ENCODE results near the gene RAP2B.
"Not testable (repeated sequence)": the region's sequence is repeated elsewhere in the genome, so short reads cannot be mapped to it uniquely, and the experiment has no call there.

The RAP2B gene

DNA sequence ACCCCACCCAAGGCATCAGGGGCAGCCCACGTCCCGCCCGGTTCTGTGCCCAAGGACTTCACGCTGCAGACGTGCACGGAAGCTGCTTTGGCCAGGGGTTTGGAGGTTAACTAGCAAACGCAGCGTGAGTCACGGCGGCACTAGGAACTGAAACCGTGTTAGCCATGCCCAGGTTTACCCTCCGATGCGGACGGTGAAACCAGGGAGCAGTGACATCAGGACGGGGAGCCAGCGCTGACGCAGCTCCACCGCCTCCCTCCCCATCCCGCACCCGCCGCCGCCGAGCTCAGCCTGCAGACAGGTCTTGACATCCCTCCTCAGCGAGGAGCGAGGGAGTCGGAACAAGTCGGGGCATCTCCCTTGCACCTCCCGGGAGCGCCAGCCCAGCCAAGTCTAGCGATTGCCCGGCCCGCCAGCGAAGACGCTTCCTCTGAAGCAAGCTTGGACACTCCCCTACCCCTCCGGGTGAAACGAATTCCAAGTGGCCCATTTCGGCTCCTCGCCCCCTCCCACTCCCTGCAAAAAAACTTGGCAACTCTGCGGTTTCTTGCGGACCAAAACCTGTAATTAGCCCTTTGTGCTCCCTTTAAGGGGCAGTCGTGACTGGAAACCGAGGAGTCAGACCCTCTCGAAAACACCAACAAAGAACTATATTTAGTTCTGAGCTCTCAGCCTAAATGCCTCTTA, 1.4 kb upstream of the RAP2B start:
- peak; percentile 90 for DNase-seq

DNA sequence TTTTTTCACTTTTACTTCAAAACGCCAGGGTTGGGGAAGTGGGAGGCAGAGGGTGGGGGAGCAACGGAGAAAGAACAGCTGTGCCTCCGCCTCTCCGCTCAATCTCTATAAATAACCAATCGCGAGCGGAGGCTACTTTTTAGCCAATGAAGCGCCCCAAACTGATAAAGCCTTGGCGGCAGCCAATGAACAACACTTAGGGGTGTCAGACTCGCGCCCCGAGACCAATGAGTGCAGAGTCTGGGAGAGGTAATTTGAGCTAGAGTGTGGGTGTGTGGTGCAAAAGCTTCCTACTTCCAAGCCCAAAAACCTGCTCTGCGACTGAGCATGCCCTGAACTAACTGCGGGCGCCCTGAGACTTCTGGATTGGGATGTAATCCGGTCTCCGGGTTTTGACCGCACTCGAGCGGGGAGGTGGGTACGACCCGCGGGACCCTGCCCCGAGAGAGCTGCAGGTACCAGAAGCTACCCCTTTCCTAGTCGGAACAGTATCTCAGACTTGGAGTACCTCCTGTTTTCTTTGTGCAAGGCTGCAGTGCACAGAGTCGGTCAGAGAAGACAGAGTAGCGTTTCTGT, 800 bp upstream of the RAP2B start:
- DNase-seq = peak; percentile 100

DNA sequence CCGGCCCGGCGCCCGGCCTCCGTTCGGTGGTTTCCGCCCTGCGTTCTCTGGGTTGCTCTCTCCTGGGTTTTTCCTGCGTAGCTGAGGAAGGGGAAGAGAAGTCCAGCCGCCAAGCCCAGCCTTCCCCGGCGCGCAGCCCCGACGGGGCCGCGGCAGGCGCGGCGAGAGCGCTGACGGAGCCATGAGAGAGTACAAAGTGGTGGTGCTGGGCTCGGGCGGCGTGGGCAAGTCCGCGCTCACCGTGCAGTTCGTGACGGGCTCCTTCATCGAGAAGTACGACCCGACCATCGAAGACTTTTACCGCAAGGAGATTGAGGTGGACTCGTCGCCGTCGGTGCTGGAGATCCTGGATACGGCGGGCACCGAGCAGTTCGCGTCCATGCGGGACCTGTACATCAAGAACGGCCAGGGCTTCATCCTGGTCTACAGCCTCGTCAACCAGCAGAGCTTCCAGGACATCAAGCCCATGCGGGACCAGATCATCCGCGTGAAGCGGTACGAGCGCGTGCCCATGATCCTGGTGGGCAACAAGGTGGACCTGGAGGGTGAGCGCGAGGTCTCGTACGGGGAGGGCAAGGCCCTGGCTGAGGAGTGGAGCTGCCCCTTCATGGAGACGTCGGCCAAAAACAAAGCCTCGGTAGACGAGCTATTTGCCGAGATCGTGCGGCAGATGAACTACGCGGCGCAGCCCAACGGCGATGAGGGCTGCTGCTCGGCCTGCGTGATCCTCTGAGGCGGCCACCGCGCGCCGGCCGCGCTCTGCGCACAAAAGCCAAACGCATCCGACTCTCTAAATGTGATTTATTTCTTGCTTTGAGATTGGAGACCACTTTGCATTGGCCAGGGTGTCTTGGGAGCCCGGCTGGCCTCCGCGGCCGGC, 727 bp downstream of the RAP2B start:
- peak; percentile 41 for DNase-seq

DNA sequence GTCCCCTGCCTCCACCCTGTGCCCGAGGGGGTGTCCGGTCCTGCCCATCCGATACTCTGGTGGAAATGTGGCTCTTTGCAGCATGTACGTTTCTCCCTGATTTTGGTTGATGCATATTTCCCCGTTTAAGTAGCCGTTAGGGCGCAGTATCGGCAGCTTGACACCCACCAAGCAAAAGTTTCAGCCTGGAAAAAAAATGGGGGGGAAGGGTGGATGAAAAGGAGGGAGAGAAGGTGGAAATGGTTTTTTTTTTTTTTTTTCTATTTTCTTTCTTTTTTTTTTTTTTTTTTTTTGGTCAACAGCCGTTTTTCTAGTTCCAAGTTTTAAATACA, 1.3 kb downstream of the RAP2B start:
- DNase-seq = peak; percentile 54

DNA sequence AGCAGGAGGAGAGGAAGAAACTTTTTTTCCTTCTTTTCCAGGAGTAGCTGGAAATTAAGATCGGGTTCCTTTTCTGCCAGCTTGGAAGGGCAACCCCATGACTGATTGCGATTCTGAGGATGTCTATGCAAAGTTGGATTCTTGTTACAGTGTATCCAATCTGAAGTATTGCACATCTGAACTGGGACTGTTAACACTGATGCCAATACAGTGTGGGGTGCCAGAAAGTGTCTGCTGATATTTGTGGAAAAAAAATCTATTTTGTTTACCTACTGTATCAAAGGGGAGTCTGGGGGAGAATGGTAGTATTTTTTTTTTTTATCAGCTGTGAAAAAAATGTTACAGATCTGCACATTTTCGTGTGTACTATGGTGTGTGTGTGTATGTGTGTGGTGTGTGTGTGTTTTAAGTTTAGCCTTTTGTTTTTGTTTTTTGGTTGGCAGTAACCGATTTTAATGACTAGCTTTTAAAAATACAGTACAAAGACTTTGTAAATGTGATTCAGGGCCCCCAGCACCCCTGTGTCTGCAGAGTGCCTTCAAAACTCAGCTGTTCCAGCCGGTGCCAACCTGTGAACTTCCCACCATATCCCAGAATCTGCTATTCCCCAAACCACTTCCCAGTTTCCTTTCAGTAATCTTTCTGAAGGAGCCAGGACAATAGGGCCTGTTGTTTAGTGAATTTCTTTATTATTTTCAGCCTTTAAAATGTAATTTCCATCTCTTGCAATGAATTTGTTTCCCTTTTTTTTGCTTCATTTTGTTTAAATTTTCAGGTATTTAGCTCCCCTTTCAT, 1.9 kb downstream of the RAP2B start:
- DNase-seq = peak; percentile 21

DNA sequence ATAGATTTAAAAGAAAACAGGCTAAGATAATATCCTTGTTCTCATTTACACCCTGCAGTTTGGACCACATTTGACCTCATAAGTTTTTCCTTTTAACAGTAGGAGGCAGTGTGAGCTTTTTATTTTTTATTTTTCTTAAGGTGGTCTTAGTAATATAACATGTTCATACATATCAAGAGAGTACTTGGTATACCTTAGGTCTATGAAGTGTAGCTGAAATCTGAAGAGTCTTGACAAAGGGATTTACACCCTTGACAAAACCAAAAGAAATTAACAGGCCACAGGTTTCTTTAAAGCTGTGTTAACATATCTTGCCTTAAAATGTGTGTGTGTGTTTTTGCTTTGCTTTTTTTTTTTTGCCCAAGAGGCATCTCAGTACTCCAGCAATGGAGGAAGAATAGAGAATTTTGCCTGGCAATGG, 3.2 kb downstream of the RAP2B start:
- DNase-seq = peak; percentile 17

DNA sequence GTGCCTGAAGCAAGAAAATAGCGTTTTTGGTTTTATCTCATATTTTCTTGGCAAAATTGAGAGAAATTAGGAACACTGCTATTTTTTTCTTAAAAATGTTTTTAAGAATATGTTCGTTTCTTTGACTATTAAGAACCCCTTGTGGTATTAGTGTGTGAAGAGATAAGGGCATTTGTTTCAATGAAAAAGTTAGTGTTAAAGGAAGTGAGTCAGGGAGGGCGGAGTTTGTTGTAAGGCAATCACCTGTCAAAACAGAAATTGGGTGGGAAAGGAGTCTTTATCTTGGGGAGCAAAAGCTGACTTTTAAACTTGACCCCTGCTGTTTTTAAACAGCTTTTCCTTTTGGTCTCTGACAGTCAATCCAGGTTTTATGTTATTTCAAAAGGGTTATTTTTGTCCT, 4.2 kb downstream of the RAP2B start:
- peak; percentile 34 for DNase-seq

DNA sequence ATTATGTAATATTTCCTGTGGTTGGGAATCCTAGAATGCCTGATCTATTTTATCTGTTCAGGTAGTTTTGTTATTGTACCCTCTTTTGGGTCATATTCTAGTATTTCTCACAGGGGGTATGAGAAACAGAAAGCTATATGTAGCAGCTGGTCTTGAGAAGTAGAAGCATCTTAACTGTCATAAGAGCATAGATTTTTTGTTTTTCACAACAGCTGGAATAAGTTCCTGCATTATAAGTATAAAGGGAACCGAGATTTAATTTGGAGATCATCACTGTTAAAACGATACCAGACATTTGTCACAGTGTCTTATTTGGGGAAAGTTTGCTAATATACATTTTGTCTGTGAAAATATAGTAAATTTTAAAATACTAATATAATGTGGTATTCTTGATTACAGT, 4.8 kb downstream of the RAP2B start:
- no peak for DNase-seq

DNA sequence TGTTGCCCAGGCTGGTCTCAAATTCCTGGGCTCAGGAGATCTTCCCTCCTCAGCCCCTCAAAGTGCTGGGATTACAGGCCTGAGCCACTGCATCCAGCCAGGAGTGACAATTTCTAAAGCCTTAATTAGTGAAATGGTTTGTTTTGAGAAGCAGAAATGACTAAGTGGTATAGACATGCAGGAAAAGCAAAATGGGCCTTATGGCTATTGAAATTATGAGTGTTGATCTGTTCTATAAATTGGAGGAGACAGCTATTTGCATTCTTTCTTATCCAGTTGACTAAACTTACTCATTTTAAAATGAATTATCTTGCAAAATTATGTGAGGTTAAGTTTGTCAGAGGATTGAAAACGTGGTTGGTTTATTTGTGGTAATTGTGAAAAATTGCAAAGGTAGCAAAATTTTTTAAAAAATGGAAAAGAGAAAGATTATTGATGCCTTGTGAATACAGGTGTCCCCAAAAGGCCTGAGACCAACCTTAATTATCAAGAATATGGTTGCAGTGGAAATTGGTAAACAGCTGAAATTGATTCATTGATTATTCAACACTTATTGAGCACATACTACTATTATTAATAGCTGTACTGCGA, 7.9 kb downstream of the RAP2B start:
- DNase-seq = peak; percentile 55

DNA sequence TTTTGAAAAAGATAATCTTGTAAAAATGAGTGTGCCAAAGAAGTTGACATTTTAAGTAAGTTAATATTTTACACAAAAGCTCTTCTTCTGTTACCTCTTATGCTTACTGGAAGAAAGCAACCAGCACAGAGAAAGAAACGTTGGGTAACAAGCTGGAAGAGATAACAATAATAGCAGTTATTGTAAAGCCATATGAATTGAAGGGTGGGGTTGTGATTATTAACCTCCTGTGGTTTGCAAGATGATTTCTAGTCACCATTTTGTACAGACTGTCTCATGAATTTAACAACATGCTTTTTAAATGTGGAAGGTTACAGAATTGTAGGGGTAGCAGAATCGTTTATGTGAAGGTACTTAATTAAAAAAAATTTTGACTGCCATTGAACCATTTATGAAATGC, 9.2 kb downstream of the RAP2B start:
- DNase-seq = no peak

DNA sequence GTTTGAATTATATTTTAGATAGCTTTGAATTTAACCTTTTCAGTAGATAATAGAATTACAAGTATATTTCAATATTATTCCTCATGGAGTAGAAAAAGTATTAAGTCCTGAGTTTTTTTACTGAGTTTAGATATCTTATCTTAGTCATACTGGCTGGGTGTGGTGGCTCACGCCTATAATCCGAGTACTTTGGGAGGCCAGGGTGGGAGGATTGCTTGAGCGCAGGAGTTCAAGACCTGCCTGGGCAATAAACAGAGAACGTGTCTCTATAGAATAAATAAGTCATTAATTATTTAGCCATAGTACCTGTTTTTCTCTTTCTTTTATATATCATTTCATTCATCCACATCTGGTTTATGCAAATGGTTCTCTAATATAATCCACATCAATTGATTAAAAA, 9.9 kb downstream of the RAP2B start:
- no peak for DNase-seq

DNA sequence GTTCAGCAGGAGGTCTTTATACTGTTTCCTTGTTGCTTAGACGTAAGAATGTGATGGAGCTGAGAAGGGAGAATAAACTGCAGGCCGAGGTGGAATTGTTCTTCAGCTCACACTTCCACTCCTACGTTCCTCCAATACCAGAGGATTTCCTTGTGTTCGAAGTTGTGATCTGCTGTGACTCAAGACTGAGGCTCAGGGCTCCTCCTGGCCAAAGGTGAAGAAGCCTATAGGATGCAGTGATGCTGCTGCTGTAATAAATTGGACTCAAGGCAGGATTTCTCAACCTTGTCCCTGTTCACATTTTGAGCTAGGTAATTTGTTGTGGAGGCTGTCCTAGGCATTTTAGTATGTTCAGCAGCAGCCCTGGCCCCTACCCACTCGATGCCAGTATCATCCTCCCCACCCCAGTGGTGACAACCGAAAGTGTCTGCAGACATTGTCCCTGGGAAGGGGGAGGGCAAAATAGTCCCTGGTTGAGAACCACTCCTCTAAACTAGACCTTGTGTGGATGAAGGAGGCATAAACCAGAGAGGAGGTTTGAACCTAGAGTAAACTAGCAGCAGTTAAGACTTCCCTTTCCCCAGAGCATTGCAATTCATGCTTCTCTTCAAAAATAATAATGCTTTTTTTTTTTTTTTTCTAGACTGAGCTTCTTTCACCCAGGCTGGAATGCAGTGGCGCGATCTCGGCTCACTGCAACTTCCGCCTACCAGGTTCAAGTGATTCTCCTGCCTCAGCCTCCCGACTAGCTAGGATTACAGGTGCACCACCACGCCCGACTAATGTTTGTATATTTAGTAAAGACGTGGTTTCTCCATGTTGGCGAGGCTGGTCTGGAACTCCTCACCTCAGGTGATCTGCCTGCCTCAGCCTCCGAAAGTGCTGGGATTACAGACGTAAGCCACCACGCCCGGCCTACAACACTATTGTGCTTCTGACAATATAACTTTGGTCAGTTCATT, 11.1 kb downstream of the RAP2B start:
- DNase-seq = no peak

DNA sequence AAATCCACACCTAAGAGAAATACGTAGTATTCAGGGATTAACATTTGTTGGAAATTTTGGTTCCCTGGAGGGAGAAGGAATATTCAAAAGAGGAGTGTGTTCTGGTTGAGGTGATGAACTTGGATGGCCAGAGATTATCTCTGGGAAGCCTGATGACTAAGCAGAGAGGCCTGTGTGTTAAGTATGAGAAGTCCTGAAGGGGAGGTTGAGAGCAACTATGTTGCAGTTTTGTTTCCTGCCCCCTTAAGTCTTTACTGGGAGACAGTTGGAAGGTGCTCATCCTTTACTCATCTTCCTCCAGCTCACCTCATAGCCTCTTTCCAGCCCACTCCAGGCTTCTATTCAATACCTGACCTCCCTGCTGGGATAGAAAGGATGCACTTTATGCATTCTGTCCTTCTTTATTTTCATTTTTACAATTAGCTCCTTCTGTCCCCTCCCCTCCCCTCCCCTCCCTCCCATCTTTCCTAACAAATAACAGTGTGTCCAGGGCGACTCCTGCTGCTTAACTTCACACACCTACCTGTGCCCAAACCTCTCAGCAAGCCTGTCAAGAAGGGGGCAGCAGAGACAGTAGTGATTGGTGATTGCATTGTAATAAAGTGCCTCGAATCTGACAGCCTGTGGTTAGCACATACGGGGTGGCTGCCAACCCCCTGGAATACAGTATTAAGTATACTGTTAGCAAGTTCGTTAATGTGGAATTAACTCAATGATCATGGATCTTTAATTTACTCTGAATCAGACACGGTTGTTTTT, 11.9 kb downstream of the RAP2B start:
- peak; percentile 72 for DNase-seq

DNA sequence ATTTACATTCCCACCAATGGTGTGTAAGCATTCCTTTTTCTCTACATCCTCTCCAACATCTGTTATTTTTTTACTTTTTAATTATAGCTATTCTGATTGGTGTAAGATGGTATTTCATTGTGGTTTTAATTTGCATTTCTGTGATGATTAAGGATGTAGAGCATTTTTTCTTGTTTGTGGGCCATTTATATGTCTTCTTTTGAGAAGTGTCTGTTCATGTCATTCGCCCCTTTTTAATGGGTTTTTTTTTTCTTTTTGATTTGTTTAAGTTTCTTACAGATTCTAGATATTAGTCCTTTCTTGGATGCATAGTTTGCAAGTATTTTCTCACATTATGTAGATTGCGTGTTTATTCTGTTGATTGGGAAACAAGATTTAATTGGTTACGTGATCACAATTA, 14.2 kb downstream of the RAP2B start:
- DNase-seq = no peak

DNA sequence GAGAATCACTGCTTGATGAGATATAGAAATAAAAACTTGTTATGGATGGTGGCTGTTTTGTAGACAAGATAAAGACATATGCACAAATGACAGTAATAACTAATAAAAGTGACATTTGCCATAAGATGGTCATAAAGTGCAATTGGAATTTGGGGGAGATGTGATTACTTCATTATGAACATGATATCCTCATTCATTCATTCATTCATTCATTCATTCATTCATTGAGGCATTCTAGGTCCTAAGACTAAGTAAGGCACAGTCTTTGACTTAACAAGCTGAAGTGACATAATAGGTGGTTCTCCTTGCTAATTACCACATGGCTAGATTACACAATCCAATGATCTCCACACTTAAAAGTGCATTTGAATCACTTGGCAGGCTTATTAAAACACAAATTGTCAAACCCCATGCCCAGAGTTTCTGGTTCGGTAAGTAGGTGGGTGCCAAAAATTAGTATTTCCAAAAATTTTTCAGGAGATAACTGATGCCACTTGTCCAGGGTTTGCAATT, 18.9 kb downstream of the RAP2B start:
- DNase-seq = no peak

DNA sequence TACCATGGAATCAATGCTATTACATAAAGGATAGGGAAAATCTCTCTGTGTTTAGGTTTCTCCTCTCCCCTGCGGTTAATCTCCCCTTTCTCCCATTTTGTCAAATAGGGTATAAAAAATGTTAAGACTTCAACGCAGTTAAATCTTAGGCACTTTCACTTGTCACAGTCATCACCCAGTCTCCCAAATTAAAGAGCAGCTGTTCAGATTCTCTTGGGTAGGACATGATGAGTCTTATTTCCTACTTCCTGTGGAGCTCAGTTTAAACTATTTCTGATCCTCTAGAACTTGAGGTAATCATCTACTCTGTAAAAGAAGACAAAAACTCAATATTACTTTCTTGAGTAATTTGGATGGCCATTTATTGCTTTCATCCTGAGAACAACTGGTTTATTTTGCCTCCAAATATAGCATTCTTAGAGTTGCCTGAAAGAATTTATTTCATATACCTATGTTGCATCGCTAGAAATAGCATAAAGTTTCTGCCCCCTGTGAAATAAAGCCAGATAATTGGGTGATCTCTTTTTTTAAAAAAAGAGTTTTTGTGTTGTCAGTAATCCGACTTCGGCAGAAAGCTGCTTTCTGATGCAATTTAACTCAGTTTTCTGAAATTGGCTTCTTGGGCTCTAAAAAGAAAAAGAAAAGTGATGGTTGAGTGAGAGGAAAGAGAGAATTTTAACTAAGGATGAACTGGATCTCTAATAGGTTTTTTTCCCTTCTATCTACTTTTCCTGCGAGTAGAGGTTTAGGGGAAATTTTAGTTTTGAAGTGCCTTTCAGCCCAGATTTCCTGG, 20.7 kb downstream of the RAP2B start:
- no peak for DNase-seq

DNA sequence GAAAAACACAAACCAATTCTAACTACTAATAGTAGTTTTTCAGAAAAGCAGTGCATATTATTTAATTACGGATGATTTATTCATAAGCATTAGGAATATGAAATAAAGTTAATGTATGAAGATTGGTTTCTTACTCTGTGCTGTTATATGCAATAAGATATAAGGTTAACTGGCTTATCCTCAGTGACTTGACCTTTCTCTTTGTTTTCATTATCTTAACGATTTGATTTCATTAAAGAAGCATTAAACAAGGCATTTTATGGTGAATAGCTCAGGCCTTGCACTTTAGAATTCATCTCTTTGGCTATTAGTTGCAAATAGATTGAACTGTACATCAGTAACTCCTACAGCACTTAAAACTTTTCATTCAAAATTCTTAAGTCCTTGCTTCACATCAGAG, 28.9 kb downstream of the RAP2B start:
- no peak for DNase-seq

DNA sequence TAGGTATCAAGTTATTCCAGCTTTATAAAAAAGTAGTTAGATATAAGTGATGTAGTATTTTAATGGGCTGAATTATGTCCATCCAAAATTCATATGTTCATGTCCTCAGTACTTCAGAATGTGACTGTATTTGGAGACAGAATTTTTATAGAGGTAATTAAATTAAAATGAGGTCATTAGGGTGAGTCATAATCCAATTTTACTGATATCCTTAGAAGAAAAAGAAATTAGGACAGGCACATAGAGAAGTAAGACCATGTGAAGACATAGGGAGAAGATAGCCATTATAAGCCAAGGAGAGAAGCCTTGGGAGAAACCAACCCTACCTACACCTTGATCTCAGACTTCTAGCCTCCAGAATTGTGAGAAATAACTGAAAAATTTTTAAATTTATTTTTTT, 30.3 kb downstream of the RAP2B start:
- no peak for DNase-seq

DNA sequence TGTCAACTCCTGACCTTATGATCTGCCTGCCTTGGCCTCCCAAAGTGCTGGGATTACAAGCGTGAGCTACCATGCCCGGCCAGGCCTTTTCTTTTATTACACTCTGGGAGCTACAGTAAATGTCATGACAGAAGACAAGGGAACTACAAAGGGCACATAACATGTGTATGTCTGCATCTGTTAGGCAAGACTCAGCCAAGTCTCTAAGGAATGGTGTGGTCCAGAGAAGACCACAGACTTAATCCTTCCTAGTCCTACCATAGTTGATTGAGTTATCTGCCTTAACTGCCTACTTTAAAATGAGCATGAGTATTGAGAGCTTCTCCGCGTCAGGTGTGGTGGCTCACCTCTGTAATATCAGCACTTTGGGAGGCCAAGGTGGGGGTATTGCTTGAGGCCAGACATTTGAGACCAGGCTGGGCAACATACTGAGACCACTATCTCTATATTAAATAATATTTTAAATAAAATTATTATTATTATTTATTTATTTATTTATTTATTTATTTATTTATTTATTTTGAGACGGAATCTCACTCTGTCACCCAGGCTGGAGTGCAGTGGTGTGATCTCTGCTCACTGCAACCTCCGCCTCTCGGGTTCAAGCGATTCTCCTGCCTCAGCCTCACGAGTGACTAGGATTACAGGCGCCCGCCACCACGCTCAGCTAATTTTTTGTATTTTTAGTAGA, 31.9 kb downstream of the RAP2B start:
- not testable (repeated sequence) for DNase-seq

Data from EL (cell line).